Measurements from ENCODE around the gene ARSG. TPM values are rescaled to one million over a fixed set of nuclear protein-coding genes. Genes with fewer than 3 reads are reported as not detected.

Gene ARSG
- total and polyA plus RNA-seq, 4 donors: 1.5 to 5.4 (median 2.3) TPM

- Histone ChIP-seq H3K27me3 (ENCODE audit: control insufficient read depth in 4 of 4, insufficient read depth in 4 of 4, low read length in 3 of 4) (no peaks in the 10 kb centered on the region), H3K9me3 (ENCODE audit: control insufficient read depth in 4 of 4, low read length in 3 of 4) (no peaks in the 10 kb centered on the region), H3K36me3 (ENCODE audit: control insufficient read depth in 4 of 4, insufficient read depth in 3 of 4, low read depth in 1 of 4, low read length in 3 of 4) (peaks cover 0 to 4% (median 0%) of the 10 kb centered on the region in 4 donors), H3K27ac (ENCODE audit: low read depth in 1 of 2, low read length in 2 of 2) (peak overlapping the region; percentile 76 to 84), H3K9ac (ENCODE audit: low read depth in 1 of 2, low read length in 2 of 2) (peak overlapping the region in 1 of 2 donors; percentile 26), H3K4me3 (ENCODE audit: low read depth in 1 of 3, low read length in 3 of 3) (peak overlapping the region in 1 of 3 donors; percentile 97), H3K4me1 (ENCODE audit: control insufficient read depth in 4 of 4, insufficient read depth in 4 of 4, low read length in 3 of 4) (peaks cover 1 to 22% (median 21%) of the 10 kb centered on the region in 4 donors)
- WGBS: 54% methylated on average over 4 of the region's 4 CpGs
- TF ChIP-seq SP1 (IDR thresholded peaks at IDR 0.05) (no peak), YY1 (IDR thresholded peaks at IDR 0.05) (no peak), EGR1 (IDR thresholded peaks at IDR 0.05; ENCODE audit: low read depth in 2 of 2) (no peak), CTCF (IDR thresholded peaks at IDR 0.05; ENCODE audit: low read depth, low read length, missing input control) (no peak), ATF3 (IDR thresholded peaks at IDR 0.05) (no peak), FOXA2 (IDR thresholded peaks at IDR 0.05) (no peak), REST (IDR thresholded peaks at IDR 0.05) (no peak), FOXA1 (IDR thresholded peaks at IDR 0.05) (no peak), ZBTB33 (IDR thresholded peaks at IDR 0.05) (no peak), RAD21 (IDR thresholded peaks at IDR 0.05) (no peak), JUND (IDR thresholded peaks at IDR 0.05) (no peak), TAF1 (conservative IDR thresholded peaks at IDR 0.05) (no peak), GABPA (IDR thresholded peaks at IDR 0.05 in 1 of 2, conservative IDR thresholded peaks at IDR 0.05 in 1 of 2) (no peak), RXRA (IDR thresholded peaks at IDR 0.05) (no peak), HNF4A (conservative IDR thresholded peaks at IDR 0.05) (no peak)
- no peak for DNase-seq (ENCODE audit: low spot score)
Measured at GRCh38 chr17:68455901-68456338, 164.6 kb downstream of the ARSG start.
